ENCODE data around the gene TRIM14.
A peak's percentile ranks its signal among the peaks of the same experiment; 100 is the strongest.
"Not testable (repeated sequence)": the region's sequence is repeated elsewhere in the genome, so short reads cannot be mapped to it uniquely, and the experiment has no call there.

Gene TRIM14

DNA sequence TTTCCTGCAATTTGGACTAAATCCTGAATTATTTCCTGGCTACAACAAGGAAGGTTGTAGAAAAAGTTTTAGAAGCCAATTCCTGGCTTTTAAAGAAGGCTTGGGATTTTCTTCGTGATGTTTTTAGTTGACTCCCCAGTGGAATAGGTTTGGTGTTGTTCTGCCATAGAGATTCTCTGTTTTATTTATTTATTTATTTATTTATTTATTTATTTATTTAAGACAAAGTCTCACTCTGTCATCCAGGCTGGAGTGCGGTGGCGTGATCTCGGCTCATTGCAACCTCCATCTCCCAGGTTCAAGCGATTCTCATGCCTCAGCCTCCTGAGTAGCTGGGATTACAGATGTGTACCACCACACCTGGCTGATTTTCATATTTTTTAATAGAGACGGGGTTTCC lies 1.9 kb downstream of the TRIM14 start:
- H3K4me1 ChIP-seq (ENCODE audit: control insufficient read depth, insufficient read depth, low read length); H3K9me3 ChIP-seq (ENCODE audit: control insufficient read depth, insufficient read depth, low read depth, low read length); POLR2A ChIA-PET; H3K36me3 ChIP-seq (ENCODE audit: control insufficient read depth in 2 of 2, insufficient read depth in 1 of 2, low read length in 2 of 2); H3K27ac ChIP-seq (ENCODE audit: extremely low read depth, low read depth, low read length); H3K4me3 ChIP-seq (ENCODE audit: low read depth, low read length): not testable (repeated sequence)
- peak; percentile 74; the same call in 1 of the 2 replicates for TF ChIP-seq ZNF558 (tag by site-specific recombination; IDR thresholded peaks at IDR 0.05)
- TF ChIP-seq ZNF560 (tag by site-specific recombination; IDR thresholded peaks at IDR 0.05; ENCODE audit: borderline replicate concordance), result 0 out of 2 replicates have a peak, but pooled peaks have one; percentile 49
- TF ChIP-seq, protein P1, sequence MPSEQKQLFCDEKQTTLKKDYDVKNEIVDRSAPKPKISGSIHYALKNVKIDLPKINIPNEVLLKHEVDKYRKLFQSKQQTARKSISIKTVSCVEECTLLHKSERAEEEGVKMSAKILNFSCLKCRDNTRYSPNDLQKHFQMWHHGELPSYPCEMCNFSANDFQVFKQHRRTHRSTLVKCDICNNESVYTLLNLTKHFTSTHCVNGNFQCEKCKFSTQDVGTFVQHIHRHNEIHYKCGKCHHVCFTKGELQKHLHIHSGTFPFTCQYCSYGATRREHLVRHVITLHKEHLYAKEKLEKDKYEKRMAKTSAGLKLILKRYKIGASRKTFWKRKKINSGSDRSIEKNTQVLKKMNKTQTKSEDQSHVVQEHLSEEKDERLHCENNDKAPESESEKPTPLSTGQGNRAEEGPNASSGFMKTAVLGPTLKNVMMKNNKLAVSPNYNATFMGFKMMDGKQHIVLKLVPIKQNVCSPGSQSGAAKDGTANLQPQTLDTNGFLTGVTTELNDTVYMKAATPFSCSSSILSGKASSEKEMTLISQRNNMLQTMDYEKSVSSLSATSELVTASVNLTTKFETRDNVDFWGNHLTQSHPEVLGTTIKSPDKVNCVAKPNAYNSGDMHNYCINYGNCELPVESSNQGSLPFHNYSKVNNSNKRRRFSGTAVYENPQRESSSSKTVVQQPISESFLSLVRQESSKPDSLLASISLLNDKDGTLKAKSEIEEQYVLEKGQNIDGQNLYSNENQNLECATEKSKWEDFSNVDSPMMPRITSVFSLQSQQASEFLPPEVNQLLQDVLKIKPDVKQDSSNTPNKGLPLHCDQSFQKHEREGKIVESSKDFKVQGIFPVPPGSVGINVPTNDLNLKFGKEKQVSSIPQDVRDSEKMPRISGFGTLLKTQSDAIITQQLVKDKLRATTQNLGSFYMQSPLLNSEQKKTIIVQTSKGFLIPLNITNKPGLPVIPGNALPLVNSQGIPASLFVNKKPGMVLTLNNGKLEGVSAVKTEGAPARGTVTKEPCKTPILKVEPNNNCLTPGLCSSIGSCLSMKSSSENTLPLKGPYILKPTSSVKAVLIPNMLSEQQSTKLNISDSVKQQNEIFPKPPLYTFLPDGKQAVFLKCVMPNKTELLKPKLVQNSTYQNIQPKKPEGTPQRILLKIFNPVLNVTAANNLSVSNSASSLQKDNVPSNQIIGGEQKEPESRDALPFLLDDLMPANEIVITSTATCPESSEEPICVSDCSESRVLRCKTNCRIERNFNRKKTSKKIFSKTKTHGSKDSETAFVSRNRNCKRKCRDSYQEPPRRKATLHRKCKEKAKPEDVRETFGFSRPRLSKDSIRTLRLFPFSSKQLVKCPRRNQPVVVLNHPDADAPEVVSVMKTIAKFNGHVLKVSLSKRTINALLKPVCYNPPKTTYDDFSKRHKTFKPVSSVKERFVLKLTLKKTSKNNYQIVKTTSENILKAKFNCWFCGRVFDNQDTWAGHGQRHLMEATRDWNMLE (tag by site-specific recombination; conservative IDR thresholded peaks at IDR 0.05; ENCODE audit: low read depth), result peak; percentile 85
- peak; percentile 59 for TF ChIP-seq ZBTB8A (tag by site-specific recombination; IDR thresholded peaks at IDR 0.05)
- TF ChIP-seq ZNF433 (tag by site-specific recombination; IDR thresholded peaks at IDR 0.05; ENCODE audit: low read depth), result peak; percentile 75
- peak; percentile 59 for TF ChIP-seq ZNF623 (tag by site-specific recombination; IDR thresholded peaks at IDR 0.05)
- peak; percentile 10; the same call in 1 of the 2 replicates for TF ChIP-seq GLI2 (tag by site-specific recombination; IDR thresholded peaks at IDR 0.05; ENCODE audit: borderline replicate concordance, low read depth)
- TF ChIP-seq ZNF223 (tag by site-specific recombination; IDR thresholded peaks at IDR 0.05), result 0 out of 2 replicates have a peak, but pooled peaks have one; percentile 52
- peak; percentile 90; the same call in 1 of the 2 replicates for TF ChIP-seq ZNF394 (tag by site-specific recombination; IDR thresholded peaks at IDR 0.05; ENCODE audit: borderline replicate concordance)
- TF ChIP-seq ZNF629 (tag by site-specific recombination; IDR thresholded peaks at IDR 0.05), result peak; percentile 22; the same call in 1 of the 2 replicates
- TF ChIP-seq, protein P2, sequence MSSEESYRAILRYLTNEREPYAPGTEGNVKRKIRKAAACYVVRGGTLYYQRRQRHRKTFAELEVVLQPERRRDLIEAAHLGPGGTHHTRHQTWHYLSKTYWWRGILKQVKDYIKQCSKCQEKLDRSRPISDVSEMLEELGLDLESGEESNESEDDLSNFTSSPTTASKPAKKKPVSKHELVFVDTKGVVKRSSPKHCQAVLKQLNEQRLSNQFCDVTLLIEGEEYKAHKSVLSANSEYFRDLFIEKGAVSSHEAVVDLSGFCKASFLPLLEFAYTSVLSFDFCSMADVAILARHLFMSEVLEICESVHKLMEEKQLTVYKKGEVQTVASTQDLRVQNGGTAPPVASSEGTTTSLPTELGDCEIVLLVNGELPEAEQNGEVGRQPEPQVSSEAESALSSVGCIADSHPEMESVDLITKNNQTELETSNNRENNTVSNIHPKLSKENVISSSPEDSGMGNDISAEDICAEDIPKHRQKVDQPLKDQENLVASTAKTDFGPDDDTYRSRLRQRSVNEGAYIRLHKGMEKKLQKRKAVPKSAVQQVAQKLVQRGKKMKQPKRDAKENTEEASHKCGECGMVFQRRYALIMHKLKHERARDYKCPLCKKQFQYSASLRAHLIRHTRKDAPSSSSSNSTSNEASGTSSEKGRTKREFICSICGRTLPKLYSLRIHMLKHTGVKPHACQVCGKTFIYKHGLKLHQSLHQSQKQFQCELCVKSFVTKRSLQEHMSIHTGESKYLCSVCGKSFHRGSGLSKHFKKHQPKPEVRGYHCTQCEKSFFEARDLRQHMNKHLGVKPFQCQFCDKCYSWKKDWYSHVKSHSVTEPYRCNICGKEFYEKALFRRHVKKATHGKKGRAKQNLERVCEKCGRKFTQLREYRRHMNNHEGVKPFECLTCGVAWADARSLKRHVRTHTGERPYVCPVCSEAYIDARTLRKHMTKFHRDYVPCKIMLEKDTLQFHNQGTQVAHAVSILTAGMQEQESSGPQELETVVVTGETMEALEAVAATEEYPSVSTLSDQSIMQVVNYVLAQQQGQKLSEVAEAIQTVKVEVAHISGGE (tag by site-specific recombination; conservative IDR thresholded peaks at IDR 0.05; ENCODE audit: low read depth), result peak; percentile 59
- TF ChIP-seq ZNF354C (tag by site-specific recombination; IDR thresholded peaks at IDR 0.05; ENCODE audit: borderline replicate concordance, low read depth), result 0 out of 2 replicates have a peak, but pooled peaks have one; percentile 44
- peak; percentile 64 for TF ChIP-seq ZNF426 (tag by site-specific recombination; IDR thresholded peaks at IDR 0.05)
- peak; percentile 39; the same call in 1 of the 2 replicates for TF ChIP-seq ZNF202 (tag by site-specific recombination; IDR thresholded peaks at IDR 0.05; ENCODE audit: borderline replicate concordance)
- TF ChIP-seq ZNF140 (tag by site-specific recombination; IDR thresholded peaks at IDR 0.05), result peak; percentile 38; the same call in 1 of the 2 replicates
- TF ChIP-seq ZBTB21 (tag by site-specific recombination; IDR thresholded peaks at IDR 0.05), result peak; percentile 27; the same call in 1 of the 2 replicates
- TF ChIP-seq ZNF292 (tag by site-specific recombination; IDR thresholded peaks at IDR 0.05; ENCODE audit: borderline replicate concordance, low read depth), result 0 out of 2 replicates have a peak, but pooled peaks have one; percentile 60
- TF ChIP-seq ZNF266 (tag by site-specific recombination; IDR thresholded peaks at IDR 0.05; ENCODE audit: low read depth), result 0 out of 2 replicates have a peak, but pooled peaks have one; percentile 10
- TF ChIP-seq ZNF654 (tag by site-specific recombination; IDR thresholded peaks at IDR 0.05; ENCODE audit: low read depth), result peak; percentile 33; the same call in 1 of the 2 replicates
- peak; percentile 58 for TF ChIP-seq ZNF555 (tag by site-specific recombination; conservative IDR thresholded peaks at IDR 0.05)
- CTCF ChIA-PET, result interaction anchor here (0.7 kb wide), 1 partner anchor 614 kb away, joined by 4 read pairs; no protein-coding TSS in a partner anchor
